Mesenchymal stem cell (in vitro differentiated cells and primary cell): ENCODE results near the gene CCR6.

Experiments
- DNase-seq: peaks from one replicate; pipeline ENCODE4 v3.0.0-alpha.2; 2013
- H2AFZ ChIP-seq: one replicate; pipeline ENCODE4 v1.6.1; 2013; ENCODE audit warnings: low read depth, mild to moderate bottlenecking, control low read depth, inconsistent platforms, low read length, moderate library complexity
- H2AK5ac ChIP-seq: 2 replicates; pipeline ENCODE4 v1.6.1; 2013; ENCODE audit warnings: low read length, moderate library complexity, mild to moderate bottlenecking, inconsistent platforms; ENCODE audit not compliant: severe bottlenecking
- H2BK120ac ChIP-seq: one replicate; pipeline ENCODE4 v1.6.1; 2013; ENCODE audit warnings: low read depth, mild to moderate bottlenecking, inconsistent platforms, low read length, moderate library complexity
- H2BK12ac ChIP-seq, 2 experiments: one replicate each; pipeline ENCODE4 v1.6.1; 2013; ENCODE audit warnings: inconsistent platforms in 2 of 2, low read length in 2 of 2, mild to moderate bottlenecking in 2 of 2, moderate library complexity in 2 of 2, control low read depth in 1 of 2
- H2BK15ac ChIP-seq: one replicate; pipeline ENCODE4 v1.6.1; 2013; ENCODE audit warnings: mild to moderate bottlenecking, low read depth, inconsistent platforms; ENCODE audit not compliant: poor library complexity, severe bottlenecking
- H2BK5ac ChIP-seq: 2 replicates; pipeline ENCODE4 v1.6.1; 2013; ENCODE audit warnings: low read depth, mild to moderate bottlenecking, low read length, control low read depth, inconsistent platforms; ENCODE audit not compliant: poor library complexity, severe bottlenecking
- H3K14ac ChIP-seq, 2 experiments: one replicate each; pipeline ENCODE4 v1.6.1; 2013; ENCODE audit warnings: inconsistent platforms in 2 of 2, low read length in 2 of 2, control low read depth in 1 of 2, mild to moderate bottlenecking in 1 of 2, moderate library complexity in 1 of 2
- H3K18ac ChIP-seq, 2 experiments: one replicate each; pipeline ENCODE4 v1.6.1; 2013; ENCODE audit warnings: inconsistent platforms in 2 of 2, low read length in 2 of 2, control low read depth in 1 of 2, low read depth in 1 of 2, mild to moderate bottlenecking in 1 of 2
- H3K23ac ChIP-seq, 2 experiments: one replicate each; pipeline ENCODE4 v1.6.1; 2013; ENCODE audit warnings: inconsistent platforms in 2 of 2, low read length in 2 of 2, mild to moderate bottlenecking in 2 of 2, moderate library complexity in 2 of 2, control low read depth in 1 of 2
- H3K27ac ChIP-seq: 2 replicates; pipeline ENCODE4 v1.5.1; 2013; ENCODE audit warnings: mild to moderate bottlenecking, moderate library complexity, low read length, control low read depth, inconsistent platforms; ENCODE audit not compliant: poor library complexity, severe bottlenecking
- H3K27me3 ChIP-seq, 2 experiments: 2 replicates each; pipeline versions ENCODE4 v1.6.1 to v1.7.0; 2013; ENCODE audit warnings: low read length in 2 of 2, mild to moderate bottlenecking in 2 of 2, moderate library complexity in 2 of 2, control low read depth in 1 of 2, inconsistent platforms in 1 of 2; ENCODE audit not compliant: control insufficient read depth in 1 of 2, insufficient read depth in 1 of 2
- H3K36me3 ChIP-seq, 2 experiments: 2 replicates each; pipeline versions ENCODE4 v1.6.1 to v1.7.0; 2013; ENCODE audit warnings: low read length in 2 of 2, control low read depth in 1 of 2, inconsistent platforms in 1 of 2, low read depth in 1 of 2, mild to moderate bottlenecking in 1 of 2; ENCODE audit not compliant: insufficient read depth in 2 of 2, control insufficient read depth in 1 of 2
- H3K4ac ChIP-seq, 2 experiments: one replicate each; pipeline ENCODE4 v1.6.1; 2013; ENCODE audit warnings: inconsistent platforms in 2 of 2, low read length in 2 of 2, mild to moderate bottlenecking in 2 of 2, moderate library complexity in 2 of 2, control low read depth in 1 of 2, low read depth in 1 of 2
- H3K4me1 ChIP-seq: 2 replicates; pipeline ENCODE4 v1.6.1; 2013; ENCODE audit warnings: low read depth, low read length, control low read depth; ENCODE audit not compliant: control insufficient read depth, insufficient read depth
- H3K4me2 ChIP-seq: 2 replicates; pipeline ENCODE4 v1.6.1; 2013; ENCODE audit warnings: low read length, mild to moderate bottlenecking, inconsistent platforms; ENCODE audit not compliant: poor library complexity, severe bottlenecking
- H3K4me3 ChIP-seq, 2 experiments: 2 replicates each; pipeline versions ENCODE4 v1.5.1 to v1.7.0; 2013; ENCODE audit warnings: low read length in 2 of 2, mild to moderate bottlenecking in 2 of 2, control low read depth in 1 of 2, low read depth in 1 of 2; ENCODE audit not compliant: insufficient read depth in 1 of 2
- H3K79me1 ChIP-seq: replicated peaks from 2 replicates; pipeline ENCODE4 v1.6.1; 2013; ENCODE audit warnings: mild to moderate bottlenecking, control low read depth, low read length, inconsistent platforms; ENCODE audit not compliant: poor library complexity, severe bottlenecking
- H3K9ac ChIP-seq: 2 replicates; pipeline ENCODE4 v1.7.0; 2013; ENCODE audit warnings: mild to moderate bottlenecking, low read length, moderate library complexity
- H3K9me3 ChIP-seq: 2 replicates; pipeline ENCODE4 v1.7.0; 2013; ENCODE audit warnings: mild to moderate bottlenecking, low read length; ENCODE audit not compliant: control insufficient read depth
- H4K8ac ChIP-seq: one replicate; pipeline ENCODE4 v1.6.1; 2013; ENCODE audit warnings: inconsistent platforms, mild to moderate bottlenecking, low read length, moderate library complexity
- H4K91ac ChIP-seq: one replicate; pipeline ENCODE4 v1.6.1; 2013; ENCODE audit warnings: mild to moderate bottlenecking, low read length, inconsistent platforms
- WGBS: methylation state at CpG from one replicate; pipeline ENCODE4 v1.1.7; 2013; ENCODE audit warnings: mixed read lengths; 5-methylcytosine and 5-hydroxymethylcytosine counted together

Gene CCR6

GRCh38 chr6:167157414-167157813 lies 34.5 kb downstream of the CCR6 start:
- no peak for DNase-seq
- H3K4me2 ChIP-seq = no peak overlapping the region
- no peak overlapping the region for H2AFZ ChIP-seq
- H3K4ac ChIP-seq = no peak overlapping the region
- no peak overlapping the region for H2BK5ac ChIP-seq
- WGBS = 89% methylated on average over 19 of the region's 19 CpGs
- H3K18ac ChIP-seq = no peak overlapping the region
- no peaks in the 10 kb centered on the region for H3K79me1 ChIP-seq
- no peaks in the 10 kb centered on the region for H3K9me3 ChIP-seq
- no peaks in the 10 kb centered on the region for H3K4me1 ChIP-seq
- H4K8ac ChIP-seq = no peak overlapping the region
- no peak overlapping the region for H3K27ac ChIP-seq
- H2BK12ac ChIP-seq = no peak overlapping the region
- no peaks in the 10 kb centered on the region for H3K27me3 ChIP-seq
- no peak overlapping the region for H3K4me3 ChIP-seq
- H4K91ac ChIP-seq = no peak overlapping the region
- H2BK120ac ChIP-seq = no peak overlapping the region
- no peaks in the 10 kb centered on the region for H3K36me3 ChIP-seq
- no peak overlapping the region for H2BK15ac ChIP-seq
- no peak overlapping the region for H3K23ac ChIP-seq
- no peak overlapping the region for H3K14ac ChIP-seq
- no peak overlapping the region for H2AK5ac ChIP-seq
- no peak overlapping the region for H3K9ac ChIP-seq

DNA sequence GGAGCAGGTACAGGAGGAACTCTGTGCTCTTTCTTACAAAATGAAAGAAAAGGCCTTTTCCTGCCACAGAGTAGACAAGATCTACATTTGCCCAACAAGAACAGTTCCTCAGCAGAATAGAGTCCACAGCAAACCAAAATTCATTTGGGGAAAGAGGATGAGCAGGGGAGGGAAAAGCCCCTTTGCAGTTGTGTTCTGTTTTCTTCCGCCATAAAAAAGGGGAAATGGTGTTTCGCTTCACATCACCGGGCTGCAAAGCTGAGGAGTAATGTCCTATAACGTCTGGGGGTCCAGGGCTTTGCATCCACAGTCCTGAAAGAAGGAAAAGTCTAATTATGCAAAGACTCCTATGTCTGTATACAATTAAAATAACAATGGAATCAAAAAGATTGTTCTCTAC lies 35.0 kb downstream of the CCR6 start, which contains the start of gene GPR31:
Gene GPR31 (minus strand): TSS at position 118 of the 400 bp plus-strand sequence. CDS start 149 bp downstream, outside the sequence.
- Histone ChIP-seq H3K4ac (no peak within 1 kb of the TSS), H3K18ac (no peak within 1 kb of the TSS), H3K14ac (no peak within 1 kb of the TSS), H2AFZ (no peak within 1 kb of the TSS), H3K36me3 (no peaks in the 10 kb centered on the region), H3K9ac (no peak within 1 kb of the TSS), H4K8ac (no peak within 1 kb of the TSS), H2BK12ac (no peak within 1 kb of the TSS), H3K4me2 (no peak within 1 kb of the TSS), H3K4me3 (no peak within 1 kb of the TSS), H3K27me3 (peaks cover 0 to under 1% of the 10 kb centered on the region in 2 experiments), H4K91ac (no peak within 1 kb of the TSS), H2BK5ac (no peak within 1 kb of the TSS), H2BK15ac (no peak within 1 kb of the TSS), H2AK5ac (no peak within 1 kb of the TSS), H3K79me1 (no peaks in the 10 kb centered on the region), H3K23ac (no peak within 1 kb of the TSS), H2BK120ac (no peak within 1 kb of the TSS), H3K27ac (no peak within 1 kb of the TSS), H3K4me1 (no peaks in the 10 kb centered on the region), H3K9me3 (no peaks in the 10 kb centered on the region)
- DNase-seq = no peak
- 92% methylated on average over 3 of the region's 4 CpGs for WGBS

- no peak overlapping the region for H2BK12ac ChIP-seq
Observed at GRCh38 chr6:167161851-167162467, 39.1 kb downstream of the CCR6 start.

GRCh38 chr6:167162591-167162990 lies 39.7 kb downstream of the CCR6 start:
- H3K14ac ChIP-seq = no peak overlapping the region
- no peak overlapping the region for H4K8ac ChIP-seq
- H3K36me3 ChIP-seq = no peaks in the 10 kb centered on the region
- H2AFZ ChIP-seq = no peak overlapping the region
- H3K4ac ChIP-seq = no peak overlapping the region
- H3K9ac ChIP-seq = no peak overlapping the region
- no peak overlapping the region for H3K27ac ChIP-seq
- no peak overlapping the region for H2BK5ac ChIP-seq
- H3K27me3 ChIP-seq = peaks cover 0 to 16% of the 10 kb centered on the region in 2 experiments
- H2AK5ac ChIP-seq = no peak overlapping the region
- no peak overlapping the region for H3K4me3 ChIP-seq
- H3K23ac ChIP-seq = no peak overlapping the region
- H3K79me1 ChIP-seq = no peaks in the 10 kb centered on the region
- H4K91ac ChIP-seq = no peak overlapping the region
- no peak overlapping the region for H3K18ac ChIP-seq
- H3K4me2 ChIP-seq = no peak overlapping the region
- H2BK12ac ChIP-seq = no peak overlapping the region
- no peaks in the 10 kb centered on the region for H3K4me1 ChIP-seq
- H3K9me3 ChIP-seq = no peaks in the 10 kb centered on the region
- H2BK120ac ChIP-seq = no peak overlapping the region
- 76% methylated on average over 12 of the region's 12 CpGs for WGBS
- no peak for DNase-seq
- H2BK15ac ChIP-seq = no peak overlapping the region

More at GRCh38 chr6:167161851-167162467, 39.1 kb downstream of the CCR6 start:
- no peaks in the 10 kb centered on the region for H3K36me3 ChIP-seq
- WGBS = 96% methylated on average over 5 of the region's 5 CpGs
- no peak overlapping the region for H3K4me2 ChIP-seq
- no peak overlapping the region for H4K91ac ChIP-seq
- peaks cover 0 to 16% of the 10 kb centered on the region in 2 experiments for H3K27me3 ChIP-seq
- H2BK120ac ChIP-seq = no peak overlapping the region
- no peaks in the 10 kb centered on the region for H3K4me1 ChIP-seq
- no peak for DNase-seq
- no peak overlapping the region for H3K27ac ChIP-seq
- H3K14ac ChIP-seq = no peak overlapping the region
- H2AFZ ChIP-seq = no peak overlapping the region
- H2AK5ac ChIP-seq = no peak overlapping the region
- no peak overlapping the region for H2BK5ac ChIP-seq
- H3K9ac ChIP-seq = no peak overlapping the region
- H4K8ac ChIP-seq = no peak overlapping the region
- H3K4ac ChIP-seq = no peak overlapping the region
- no peak overlapping the region for H3K23ac ChIP-seq
- H3K18ac ChIP-seq = no peak overlapping the region
- H3K9me3 ChIP-seq = no peaks in the 10 kb centered on the region
- no peak overlapping the region for H2BK15ac ChIP-seq
- H3K4me3 ChIP-seq = no peak overlapping the region
- H3K79me1 ChIP-seq = no peaks in the 10 kb centered on the region
